ENCODE results near the gene AOAH.

AOAH gene

GRCh38 chr7:36531951-36532350 lies 192.3 kb downstream of the AOAH start:
- TF ChIP-seq CTCF (IDR thresholded peaks at IDR 0.05; ENCODE audit: low read depth, low read length): no peak
- DNase-seq: no peak
- H3K27ac ChIP-seq: no peak overlapping the region
- H3K4me3 ChIP-seq (ENCODE audit: low read depth, low read length): no peak overlapping the region
- no peaks in the 10 kb centered on the region for H3K36me3 ChIP-seq
- H3K27me3 ChIP-seq (ENCODE audit: insufficient read depth, low read depth, severe bottlenecking): no peaks in the 10 kb centered on the region
- no peaks in the 10 kb centered on the region for H3K9me3 ChIP-seq (ENCODE audit: severe bottlenecking)

GRCh38 chr7:36530456-36530855 lies 193.8 kb downstream of the AOAH start:
- TF ChIP-seq CTCF (IDR thresholded peaks at IDR 0.05; ENCODE audit: low read depth, low read length): no peak
- H3K9me3 ChIP-seq (ENCODE audit: severe bottlenecking): no peaks in the 10 kb centered on the region
- no peaks in the 10 kb centered on the region for H3K36me3 ChIP-seq
- no peak for DNase-seq
- H3K4me3 ChIP-seq (ENCODE audit: low read depth, low read length): no peak overlapping the region
- H3K27me3 ChIP-seq (ENCODE audit: insufficient read depth, low read depth, severe bottlenecking): no peaks in the 10 kb centered on the region
- no peak overlapping the region for H3K27ac ChIP-seq

- no peak overlapping the region for H3K27ac ChIP-seq
- TF ChIP-seq CTCF (IDR thresholded peaks at IDR 0.05; ENCODE audit: low read depth, low read length): no peak
- no peaks in the 10 kb centered on the region for H3K27me3 ChIP-seq (ENCODE audit: insufficient read depth, low read depth, severe bottlenecking)
- no peaks in the 10 kb centered on the region for H3K9me3 ChIP-seq (ENCODE audit: severe bottlenecking)
- H3K36me3 ChIP-seq: no peaks in the 10 kb centered on the region
- DNase-seq: no peak
- no peak overlapping the region for H3K4me3 ChIP-seq (ENCODE audit: low read depth, low read length)
These were observed 196.8 kb downstream of the AOAH start for GRCh38 chr7:36527549-36527913.

- Histone ChIP-seq H3K27me3 (ENCODE audit: insufficient read depth, low read depth, severe bottlenecking) (no peaks in the 10 kb centered on the region), H3K4me3 (ENCODE audit: low read depth, low read length) (no peak overlapping the region), H3K36me3 (no peaks in the 10 kb centered on the region), H3K27ac (no peak overlapping the region), H3K9me3 (ENCODE audit: severe bottlenecking) (no peaks in the 10 kb centered on the region)
- TF ChIP-seq CTCF (IDR thresholded peaks at IDR 0.05; ENCODE audit: low read depth, low read length): no peak
- no peak for DNase-seq
These were observed 197.3 kb downstream of the AOAH start for GRCh38 chr7:36526863-36527548.

GRCh38 chr7:36523371-36524101 lies 200.8 kb downstream of the AOAH start:
- no peak for DNase-seq
- TF ChIP-seq CTCF (IDR thresholded peaks at IDR 0.05; ENCODE audit: low read depth, low read length): no peak
- H3K36me3 ChIP-seq: no peaks in the 10 kb centered on the region
- H3K9me3 ChIP-seq (ENCODE audit: severe bottlenecking): no peaks in the 10 kb centered on the region
- H3K4me3 ChIP-seq (ENCODE audit: low read depth, low read length): no peak overlapping the region
- no peaks in the 10 kb centered on the region for H3K27me3 ChIP-seq (ENCODE audit: insufficient read depth, low read depth, severe bottlenecking)
- H3K27ac ChIP-seq: no peak overlapping the region

All from WERI-Rb-1 (cell line).